HG03469 (cell line): ENCODE data around the gene RAB3D.
"Not testable (repeated sequence)": the region's sequence is repeated elsewhere in the genome, so short reads cannot be mapped to it uniquely, and the experiment has no call there.

ENCODE experiments used
- ATAC-seq: cut with Tn5 transposase; IDR thresholded peaks from one replicate; pipeline ENCODE4 v1.9.1; 2021; ENCODE audit warnings: mild to moderate bottlenecking, moderate library complexity, moderate number of reproducible peaks; ENCODE audit not compliant: unreplicated experiment

RAB3D gene

GRCh38 chr19:11367528-11367927 lies 28.1 kb upstream of the RAB3D start:
- ATAC-seq, result no peak

- no peak for ATAC-seq
These were observed 26.2 kb upstream of the RAB3D start for GRCh38 chr19:11365557-11366117.

GRCh38 chr19:11364935-11365334 lies 25.5 kb upstream of the RAB3D start:
- no peak for ATAC-seq

GRCh38 chr19:11364296-11364904 lies 24.9 kb upstream of the RAB3D start:
- no peak for ATAC-seq

- ATAC-seq, result no peak
These were observed 24.4 kb upstream of the RAB3D start for GRCh38 chr19:11363881-11364280.

- ATAC-seq, result no peak
These were observed 22.6 kb upstream of the RAB3D start for GRCh38 chr19:11361771-11362731.

GRCh38 chr19:11361037-11361770 lies 21.7 kb upstream of the RAB3D start:
- no peak for ATAC-seq

- no peak for ATAC-seq
These were observed 20.0 kb upstream of the RAB3D start for GRCh38 chr19:11359421-11359820.

GRCh38 chr19:11356676-11357550 lies 17.5 kb upstream of the RAB3D start:
- no peak for ATAC-seq

GRCh38 chr19:11356074-11356397 lies 16.6 kb upstream of the RAB3D start:
- ATAC-seq, result no peak

GRCh38 chr19:11355160-11356073 lies 16.0 kb upstream of the RAB3D start, which contains the start of gene PLPPR2:
PLPPR2 (plus strand) TSS chr19:11355432; CDS start chr19:11357674, 2,242 bp downstream.
- no peak for ATAC-seq

GRCh38 chr19:11354102-11354501 lies 14.6 kb upstream of the RAB3D start:
- ATAC-seq, result not testable (repeated sequence)

GRCh38 chr19:11349171-11349570 lies 9.7 kb upstream of the RAB3D start:
- ATAC-seq, result no peak

- no peak for ATAC-seq
These were observed 8.1 kb upstream of the RAB3D start for GRCh38 chr19:11347546-11348039.

- ATAC-seq, result peak; percentile 80
These were observed 6.9 kb upstream of the RAB3D start, which contains the start of the genes CCDC159 and TMEM205 for GRCh38 chr19:11346104-11346940. CCDC159 (plus strand) TSS chr19:11346519; CDS start chr19:11346607, 88 bp downstream. TMEM205 (minus strand) TSS chr19:11346268; CDS start chr19:11345619, 649 bp downstream.

GRCh38 chr19:11345122-11345803 lies 5.8 kb upstream of the RAB3D start:
- no peak for ATAC-seq

- no peak for ATAC-seq
These were observed 3.0 kb upstream of the RAB3D start for GRCh38 chr19:11342429-11342828.
